Endothelial cell of umbilical vein (primary cell): ENCODE data around the gene DMWD.

Experiments used
- CTCF ChIP-seq, 2 donors: IDR thresholded peaks; 1 replicate in 1 of 2; 2 replicates in 1 of 2; pipeline ENCODE4 v1.5.1; 2011; ENCODE audit warnings: low read length in 2 of 2, mild to moderate bottlenecking in 2 of 2, moderate library complexity in 2 of 2, control low read depth in 1 of 2, inconsistent platforms in 1 of 2, low read depth in 1 of 2; ENCODE audit not compliant: insufficient read depth in 1 of 2; ENCODE audit errors: extremely low read depth in 1 of 2
- EZH2 ChIP-seq: IDR thresholded peaks from 2 replicates; pipeline ENCODE4 v1.6.1; 2012; ENCODE audit warnings: borderline replicate concordance, low read depth, mild to moderate bottlenecking, moderate library complexity, low read length, inconsistent platforms; ENCODE audit not compliant: severe bottlenecking
- FOS ChIP-seq: IDR thresholded peaks from 2 replicates; pipeline ENCODE4 v1.6.1; 2011; ENCODE audit warnings: mild to moderate bottlenecking, low read length, moderate library complexity, borderline replicate concordance; ENCODE audit not compliant: insufficient read depth
- GATA2 ChIP-seq: IDR thresholded peaks from 2 replicates; pipeline ENCODE4 v1.7.0; 2011; ENCODE audit warnings: low read depth, mild to moderate bottlenecking, moderate library complexity, mixed read lengths, low read length; ENCODE audit not compliant: insufficient read length, insufficient read depth
- JUN ChIP-seq: IDR thresholded peaks from 2 replicates; pipeline ENCODE4 v1.6.1; 2011; ENCODE audit warnings: borderline replicate concordance, low read depth; ENCODE audit not compliant: insufficient read length, insufficient read depth
- MAX ChIP-seq: IDR thresholded peaks from 2 replicates; pipeline ENCODE4 v1.6.1; 2011; ENCODE audit not compliant: insufficient read depth, insufficient read length
- MYC ChIP-seq: IDR thresholded peaks from one replicate; pipeline ENCODE4 v1.6.1; 2011; ENCODE audit warnings: mild to moderate bottlenecking, low read depth, low read length
- POLR2A ChIP-seq: IDR thresholded peaks from 2 replicates; pipeline ENCODE4 v1.6.1; 2012; ENCODE audit warnings: low read depth, mild to moderate bottlenecking, control low read depth, low read length
- POLR2AphosphoS5 ChIP-seq: IDR thresholded peaks from 2 replicates; pipeline ENCODE4 v1.6.1; 2012; ENCODE audit warnings: low read depth, mild to moderate bottlenecking, control low read depth, low read length, moderate library complexity; ENCODE audit not compliant: insufficient read depth

GRCh38 chr19:45766869-45767346, 25.7 kb downstream of the DMWD start:
- TF ChIP-seq JUN (no peak), CTCF (IDR thresholded peaks at IDR 0.05; ENCODE audit: extremely low read depth in 1 of 2, insufficient read depth in 1 of 2, low read depth in 1 of 2, low read length in 2 of 2) (no peak), POLR2AphosphoS5 (no peak), POLR2A (no peak), GATA2 (no peak), MAX (no peak), EZH2 (no peak), MYC (no peak), FOS (no peak)
